AG04450 (cell line): ENCODE measurements around the gene FAM78B. TPM values are rescaled to one million over a fixed set of nuclear protein-coding genes. Genes with fewer than 3 reads are reported as not detected.

Source experiments
- CTCF ChIA-PET: fragments of 300-600, 350-600 bp; formaldehyde crosslinking; extraction: SDS; loops from one replicate; lab custom pipeline; 2022; ENCODE audit warnings: antibody characterized with exemption, inconsistent platforms; lab: Charles Lee
- POLR2A ChIA-PET: fragments of 350-600 bp; formaldehyde crosslinking; extraction: SDS; loops from one replicate; lab custom pipeline; 2021; ENCODE audit warnings: antibody characterized with exemption, inconsistent platforms; lab: Yijun Ruan, JAX
- DNase-seq: peaks from one replicate; pipeline ENCODE4 v3.0.0-alpha.2; 2011; ENCODE audit warnings: low read depth, low spot score
- H3K27ac ChIP-seq: one replicate; pipeline ENCODE4 v1.5.1; 2012; ENCODE audit warnings: low read depth, low read length, control low read depth
- H3K27me3 ChIP-seq: one replicate; pipeline ENCODE4 v1.6.0; 2012; ENCODE audit warnings: low read length; ENCODE audit not compliant: control insufficient read depth, insufficient read depth
- H3K4me3 ChIP-seq: 2 replicates; pipeline ENCODE4 v1.5.1; 2011; ENCODE audit warnings: mild to moderate bottlenecking, low read depth, low read length, control low read depth
- H3K9me3 ChIP-seq: 2 replicates; pipeline ENCODE4 v1.5.1; 2012; ENCODE audit warnings: low read length; ENCODE audit not compliant: control insufficient read depth, insufficient read depth
- CTCF ChIP-seq: IDR thresholded peaks from 2 replicates; pipeline ENCODE4 v1.5.1; 2011; ENCODE audit warnings: low read depth, low read length, control low read depth, inconsistent platforms
- polyA minus RNA-seq: library from RNA; depleted of rRNA, polyadenylated mRNA; stranded (reverse); fragments of >200 nt; gene quantifications from 2 replicates; pipeline ENCODE4 v1.2.3, GENCODE V29; 2011; rRNA and poly(A)+ RNA removed
- polyA plus RNA-seq: library from polyadenylated mRNA; depleted of rRNA; stranded (reverse); fragments of >200 nt; gene quantifications from 2 replicates; pipeline ENCODE4 v1.2.3, GENCODE V29; 2011; rRNA removed

The FAM78B gene
- polyA plus RNA-seq (0.05 TPM in 1 of 2 replicates, not detected in the other), polyA minus RNA-seq (0.14 TPM in 1 of 2 replicates, not detected in the other)

DNA sequence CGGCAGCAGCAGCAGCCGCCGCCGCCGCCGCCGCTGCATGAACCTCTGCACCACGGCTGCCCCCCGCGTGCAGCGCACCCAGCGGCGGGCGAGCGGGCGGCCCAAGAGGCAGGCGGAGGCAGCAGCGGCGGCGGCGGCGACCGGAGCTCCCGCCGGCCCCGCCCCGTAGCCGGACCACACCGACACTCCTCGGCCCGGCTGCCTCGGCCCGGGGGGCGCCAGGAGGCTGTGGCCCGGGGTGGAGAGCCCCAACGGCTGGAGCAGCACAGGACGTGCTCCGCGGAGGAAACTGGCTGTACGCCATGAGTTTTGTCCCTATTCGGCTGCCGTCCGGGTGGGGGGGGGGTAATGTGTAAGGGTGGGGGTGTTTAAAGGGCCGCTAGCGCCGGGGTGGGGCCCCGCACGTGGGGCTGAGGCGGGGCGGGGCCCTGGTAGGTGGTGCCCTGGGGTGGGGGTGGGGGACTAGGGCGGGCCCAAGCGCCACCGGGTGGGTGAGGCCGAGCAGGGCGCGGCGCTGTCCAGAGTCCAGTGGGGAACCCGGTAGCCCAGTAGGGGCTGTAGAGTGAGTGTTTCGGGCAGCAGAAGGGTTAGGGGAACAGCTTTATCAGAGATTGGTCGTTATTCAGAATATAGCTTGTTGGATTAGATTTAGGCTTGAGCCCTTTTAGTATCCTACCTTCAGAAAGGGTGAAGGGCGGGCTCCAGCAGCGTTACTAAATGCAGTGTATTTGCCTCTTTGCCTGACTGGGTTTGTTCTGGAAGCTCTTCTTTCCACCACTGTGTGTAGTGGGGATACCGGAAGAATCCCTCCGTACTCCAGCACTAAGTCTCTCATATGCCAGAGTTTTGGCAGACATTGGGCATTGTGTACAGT is at the start of gene FAM78B:
TSS of gene FAM78B (minus strand) at position 304 of the 874 bp plus-strand sequence. CDS start 753 bp downstream, outside the sequence.
- Histone ChIP-seq H3K27me3 (peaks cover 17% of the 10 kb centered on the region), H3K27ac (no peak within 1 kb of the TSS), H3K9me3 (peaks cover 2% of the 10 kb centered on the region; the same call in 1 of the 2 replicates), H3K4me3 (peak within 1 kb of the TSS; percentile 62)
- CTCF ChIA-PET = interaction anchor here (1.6 kb wide), 1 partner anchor 243 kb away, joined by 4 read pairs; no protein-coding TSS in a partner anchor
- DNase-seq = no peak
- no peak for TF ChIP-seq CTCF
- POLR2A ChIA-PET = no interaction called here

DNA sequence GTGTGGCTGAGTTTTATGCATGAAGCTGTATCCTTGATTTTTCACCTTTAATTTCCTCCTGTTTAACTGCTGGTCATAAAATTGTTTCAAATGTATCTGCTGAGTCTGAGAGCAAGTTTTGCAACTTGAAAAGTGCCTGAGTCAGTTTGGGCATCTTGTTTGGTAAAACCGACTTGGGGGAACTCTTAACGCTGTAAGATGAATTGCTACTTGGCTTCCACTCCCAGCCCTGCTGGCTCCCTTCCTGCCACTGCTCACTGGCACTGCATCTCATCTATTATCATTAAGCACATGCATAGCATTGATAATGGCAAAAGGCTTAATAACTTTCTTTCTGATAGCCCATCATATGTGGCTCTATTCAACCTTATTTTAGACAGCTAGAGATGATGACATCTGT is 35.7 kb upstream of the FAM78B start:
- POLR2A ChIA-PET = no interaction called here
- Histone ChIP-seq H3K27me3 (no peaks in the 10 kb centered on the region), H3K4me3 (no peak overlapping the region), H3K9me3 (peaks cover 4% of the 10 kb centered on the region; the same call in 1 of the 2 replicates), H3K27ac (no peak overlapping the region)
- CTCF ChIA-PET = no interaction called here
- no peak for DNase-seq
- TF ChIP-seq CTCF = no peak

DNA sequence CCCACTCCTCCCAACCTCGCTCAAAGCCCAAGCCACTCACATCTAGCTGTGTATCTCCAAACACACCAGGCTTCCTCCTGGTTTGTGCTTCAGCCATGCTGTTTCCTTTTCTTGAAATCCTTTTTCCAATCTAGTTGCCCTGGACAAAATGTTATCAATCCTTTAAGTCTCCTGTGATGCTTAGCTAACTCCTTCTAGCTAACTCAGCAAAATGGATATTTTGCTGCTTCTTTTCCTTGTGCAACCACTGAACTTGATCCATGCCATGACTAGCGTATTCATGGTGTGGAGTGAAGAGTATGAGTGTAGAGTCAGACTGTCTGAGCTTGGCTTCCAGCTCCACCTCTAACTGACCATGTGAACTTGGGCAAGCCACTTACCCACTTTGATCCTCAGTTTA is 33.9 kb upstream of the FAM78B start:
- CTCF ChIA-PET = no interaction called here
- no peak for DNase-seq
- POLR2A ChIA-PET = no interaction called here
- TF ChIP-seq CTCF = no peak
- no peak overlapping the region for H3K4me3 ChIP-seq
- H3K27ac ChIP-seq = no peak overlapping the region
- H3K27me3 ChIP-seq = no peaks in the 10 kb centered on the region
- H3K9me3 ChIP-seq = no peaks in the 10 kb centered on the region; the same call in 1 of the 2 replicates

DNA sequence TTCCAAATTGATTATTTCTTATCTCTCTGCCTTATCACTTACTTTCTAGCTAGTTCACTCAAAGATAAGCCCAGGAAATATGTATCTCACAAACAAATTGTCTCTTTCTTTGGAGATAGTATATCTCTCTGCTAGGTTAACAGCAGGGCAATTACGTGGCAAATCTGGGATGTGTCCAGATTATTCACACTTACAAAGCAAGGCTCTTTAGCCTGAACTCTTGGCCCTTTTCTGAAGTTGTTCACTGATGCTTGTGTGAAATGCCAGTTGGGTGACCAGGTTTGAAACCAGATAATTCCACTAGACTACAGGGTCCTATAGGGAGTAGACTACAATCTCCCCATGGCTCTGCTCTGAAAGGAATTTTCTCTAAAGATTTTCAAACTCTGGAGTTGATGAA is 30.8 kb upstream of the FAM78B start:
- H3K27ac ChIP-seq = no peak overlapping the region
- ChIA-PET CTCF (no interaction called here), POLR2A (no interaction called here)
- peaks cover 11% of the 10 kb centered on the region for H3K9me3 ChIP-seq
- no peak for TF ChIP-seq CTCF
- no peak overlapping the region for H3K4me3 ChIP-seq
- no peaks in the 10 kb centered on the region for H3K27me3 ChIP-seq
- no peak for DNase-seq

DNA sequence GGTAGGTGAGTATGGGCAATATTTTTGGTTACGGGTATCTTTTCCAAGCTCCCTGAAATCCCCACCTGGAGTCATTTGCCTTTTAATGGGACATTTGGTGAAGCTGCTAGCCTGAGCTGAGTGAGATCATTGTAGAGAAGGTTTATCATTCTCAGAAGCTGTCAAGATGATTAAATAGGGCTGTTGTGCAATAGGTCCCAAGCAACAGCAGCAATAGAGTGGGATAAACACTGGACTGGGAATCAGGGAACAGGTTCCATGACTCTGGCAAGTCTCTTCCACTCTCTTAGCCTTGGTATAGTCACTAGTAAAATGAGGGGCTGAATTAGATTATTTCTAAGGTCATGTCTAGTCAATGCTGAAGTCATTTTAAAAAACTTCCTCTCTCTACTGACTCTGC is 30.3 kb upstream of the FAM78B start:
- Histone ChIP-seq H3K9me3 (peaks cover 11% of the 10 kb centered on the region), H3K27ac (no peak overlapping the region), H3K27me3 (no peaks in the 10 kb centered on the region), H3K4me3 (no peak overlapping the region)
- DNase-seq = no peak
- POLR2A ChIA-PET = no interaction called here
- TF ChIP-seq CTCF = no peak
- CTCF ChIA-PET = no interaction called here
